ENCODE measurements around the gene PRKD3. TPM values are rescaled to one million over a fixed set of nuclear protein-coding genes. Genes with fewer than 3 reads are reported as not detected.

PRKD3 gene
- total and polyA plus RNA-seq, 2 donors (not counting 1 experiment from before 2014, with no cell fraction given): 28.9 to 82.2 TPM

DNA sequence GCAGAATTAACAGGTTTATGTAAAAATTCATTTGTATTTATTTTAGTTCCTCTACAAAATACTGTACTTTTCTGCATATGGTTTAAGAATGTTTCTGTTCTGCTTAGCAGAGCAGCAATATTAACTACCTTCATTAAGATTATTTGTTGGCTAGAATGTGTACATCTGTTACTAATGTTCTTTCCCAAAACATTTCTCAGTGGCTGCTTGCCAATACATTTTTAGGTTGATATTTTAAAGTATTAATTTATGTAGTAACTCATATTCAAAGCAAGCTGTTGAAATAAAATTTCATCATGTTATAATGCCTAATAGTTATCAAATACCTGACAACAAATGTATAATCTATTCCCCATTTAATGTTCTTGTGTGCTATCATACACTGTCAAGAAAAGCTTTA is 40.3 kb downstream of the PRKD3 start:
- ChIA-PET POLR2A (interaction anchor here (0.6 kb wide), 1 partner anchor 20 kb away, joined by 10 read pairs; no protein-coding TSS in a partner anchor), CTCF (interaction anchor here (5.0 kb wide), 1 partner anchor 548 kb away, joined by 29 read pairs; no protein-coding TSS in a partner anchor)
- Mint-ChIP-seq H3K4me1 (peaks cover 4% of the 10 kb centered on the region), H3K27ac (no peak overlapping the region), H3K4me3 (no peak overlapping the region), H3K27me3 (no peaks in the 10 kb centered on the region), H3K9me3 (ENCODE audit: insufficient read depth) (no peaks in the 10 kb centered on the region)
- peaks cover 9 to 48% of the 10 kb centered on the region in 2 experiments for H3K36me3 ChIP-seq (replicated peaks in 1 of 2; ENCODE audit: control extremely low read depth in 1 of 2, control insufficient read depth in 1 of 2, extremely low read depth in 1 of 2, insufficient read depth in 2 of 2, low read length in 1 of 2)
- ATAC-seq (ENCODE audit: low read depth) (no peak), DNase-seq (no peak)
- intact Hi-C loops (cut with micrococcal nuclease): loop anchor here (5.0 kb wide), 1 partner anchor 42 kb away; no protein-coding TSS in a partner anchor
- no peaks in the 10 kb centered on the region for H3K27me3 ChIP-seq (replicated peaks in 1 of 4; ENCODE audit: control extremely low read depth in 1 of 4, control insufficient read depth in 3 of 4, insufficient read depth in 4 of 4, low read length in 3 of 4)
- no peak overlapping the region for H3K27ac ChIP-seq (ENCODE audit: low read length in 2 of 2)
- H3K9me3 ChIP-seq (ENCODE audit: control extremely low read depth in 1 of 3, control insufficient read depth in 2 of 3, insufficient read depth in 1 of 3, low read length in 2 of 3): no peaks in the 10 kb centered on the region
- H3K4me2 ChIP-seq (replicated peaks; ENCODE audit: low read depth, low read length, poor library complexity, severe bottlenecking): no peak overlapping the region
- no peaks in the 10 kb centered on the region for H4K20me1 ChIP-seq (ENCODE audit: control insufficient read depth, insufficient read depth, low read length, poor library complexity, severe bottlenecking)
- no peak overlapping the region for H3K9ac ChIP-seq (ENCODE audit: low read length)
- H3K4me3 ChIP-seq (ENCODE audit: control extremely low read depth in 1 of 5, extremely low read depth in 1 of 5, insufficient read depth in 1 of 5, low read depth in 2 of 5, low read length in 4 of 5): no peak overlapping the region
- no peak overlapping the region for H2AFZ ChIP-seq (ENCODE audit: insufficient read depth, low read depth, low read length, poor library complexity, severe bottlenecking)
- no peaks in the 10 kb centered on the region for H3K79me2 ChIP-seq (ENCODE audit: control insufficient read depth, insufficient read depth, low read length)
- TF ChIP-seq EZH2 (IDR thresholded peaks at IDR 0.05; ENCODE audit: borderline replicate concordance, insufficient read depth, low read depth, low read length, poor library complexity, severe bottlenecking) (no peak), CTCF (IDR thresholded peaks at IDR 0.05) (no peak)
- no peaks in the 10 kb centered on the region for H3K4me1 ChIP-seq (ENCODE audit: control insufficient read depth in 2 of 2, insufficient read depth in 2 of 2, low read length in 2 of 2)

DNA sequence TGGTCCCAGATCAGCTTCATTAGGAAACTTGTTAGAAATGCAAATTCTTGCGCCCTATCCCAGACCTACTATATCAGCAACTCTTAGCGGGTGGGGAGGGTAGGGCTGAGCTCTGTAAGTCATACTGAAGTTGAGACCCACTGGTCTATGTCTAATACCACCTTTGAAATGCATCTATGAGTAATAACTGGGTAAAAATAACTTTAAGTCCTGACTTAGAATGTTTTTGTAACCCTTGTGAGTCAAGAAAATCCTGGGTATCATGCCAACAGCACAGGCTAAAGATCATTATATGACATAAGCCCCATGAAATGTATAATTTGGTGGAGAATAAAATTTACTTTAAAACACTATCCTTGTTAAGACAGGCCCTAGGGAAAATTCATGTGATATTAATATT is 41.4 kb downstream of the PRKD3 start:
- no peak for DNase-seq
- H3K9me3 ChIP-seq (ENCODE audit: control extremely low read depth in 1 of 3, control insufficient read depth in 2 of 3, insufficient read depth in 1 of 3, low read length in 2 of 3): no peaks in the 10 kb centered on the region

More for the DNA sequence above, 41.4 kb downstream of the PRKD3 start:
- Histone ChIP-seq H3K27me3 (replicated peaks in 1 of 4; ENCODE audit: control extremely low read depth in 1 of 4, control insufficient read depth in 3 of 4, insufficient read depth in 4 of 4, low read length in 3 of 4) (no peaks in the 10 kb centered on the region), H3K4me1 (ENCODE audit: control insufficient read depth in 2 of 2, insufficient read depth in 2 of 2, low read length in 2 of 2) (no peaks in the 10 kb centered on the region), H3K4me2 (replicated peaks; ENCODE audit: low read depth, low read length, poor library complexity, severe bottlenecking) (no peak overlapping the region), H3K9ac (ENCODE audit: low read length) (no peak overlapping the region), H3K36me3 (replicated peaks in 1 of 2; ENCODE audit: control extremely low read depth in 1 of 2, control insufficient read depth in 1 of 2, extremely low read depth in 1 of 2, insufficient read depth in 2 of 2, low read length in 1 of 2) (peaks cover 10 to 45% of the 10 kb centered on the region in 2 experiments), H3K4me3 (ENCODE audit: control extremely low read depth in 1 of 5, extremely low read depth in 1 of 5, insufficient read depth in 1 of 5, low read depth in 2 of 5, low read length in 4 of 5) (no peak overlapping the region), H3K27ac (ENCODE audit: low read length in 2 of 2) (no peak overlapping the region), H4K20me1 (ENCODE audit: control insufficient read depth, insufficient read depth, low read length, poor library complexity, severe bottlenecking) (no peaks in the 10 kb centered on the region), H2AFZ (ENCODE audit: insufficient read depth, low read depth, low read length, poor library complexity, severe bottlenecking) (no peak overlapping the region), H3K79me2 (ENCODE audit: control insufficient read depth, insufficient read depth, low read length) (no peaks in the 10 kb centered on the region)
- ATAC-seq (ENCODE audit: low read depth): no peak
- H3K9me3 Mint-ChIP-seq (ENCODE audit: insufficient read depth): no peaks in the 10 kb centered on the region
- intact Hi-C loops (cut with micrococcal nuclease): loop anchor here (5.0 kb wide), 1 partner anchor 41 kb away; no protein-coding TSS in a partner anchor
- CTCF ChIA-PET: no interaction called here
- no CpG with 5 or more reads among the region's 2 CpGs for WGBS (ENCODE audit: insufficient coverage)
- TF ChIP-seq CTCF (IDR thresholded peaks at IDR 0.05): no peak
- TF ChIP-seq EZH2 (IDR thresholded peaks at IDR 0.05; ENCODE audit: borderline replicate concordance, insufficient read depth, low read depth, low read length, poor library complexity, severe bottlenecking): no peak
- POLR2A ChIA-PET: interaction anchor here (0.7 kb wide), 1 partner anchor 370 kb away, joined by 4 read pairs; no protein-coding TSS in a partner anchor
- peak overlapping the region; percentile 2 for H3K27ac Mint-ChIP-seq
- no peak overlapping the region for H3K4me3 Mint-ChIP-seq
- peaks cover 4% of the 10 kb centered on the region for H3K4me1 Mint-ChIP-seq
- H3K27me3 Mint-ChIP-seq: no peaks in the 10 kb centered on the region

All from B cell (primary cell).